ENCODE measurements around the gene TTC21B.

Gene TTC21B

DNA sequence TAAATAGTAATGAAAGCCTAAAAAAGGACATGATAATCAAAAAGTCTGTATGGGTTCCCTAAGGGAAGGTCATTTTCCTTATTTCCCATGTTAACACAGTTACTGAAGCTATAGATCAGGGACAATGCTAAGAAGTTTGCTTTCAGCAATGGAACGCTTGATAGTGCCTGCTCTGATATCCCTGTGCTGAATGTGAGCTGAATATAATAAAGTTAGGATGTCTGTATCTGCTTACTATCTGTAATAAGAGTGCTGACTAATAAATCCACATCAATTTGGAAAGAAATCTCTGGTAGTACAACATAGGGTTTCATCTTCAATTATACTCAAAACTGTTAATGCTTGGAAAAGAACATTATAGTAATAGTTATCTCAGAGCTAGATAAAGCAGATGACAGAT is 25.8 kb downstream of the TTC21B start:
- no peak for DNase-seq (ENCODE audit: low read depth in 2 of 2)
- H3K4me3 ChIP-seq (replicated peaks in 1 of 2; ENCODE audit: low read depth in 2 of 2, low read length in 2 of 2): no peak overlapping the region
- no peak for TF ChIP-seq CTCF (IDR thresholded peaks at IDR 0.05; ENCODE audit: low read depth, low read length)

GRCh38 chr2:165927353-165927752 is 26.2 kb downstream of the TTC21B start:
- H3K4me3 ChIP-seq (replicated peaks in 1 of 2; ENCODE audit: low read depth in 2 of 2, low read length in 2 of 2): no peak overlapping the region
- peak in 1 of 2 donors; percentile 38 for DNase-seq (ENCODE audit: low read depth in 2 of 2)
- TF ChIP-seq CTCF (IDR thresholded peaks at IDR 0.05; ENCODE audit: low read depth, low read length): no peak

DNA sequence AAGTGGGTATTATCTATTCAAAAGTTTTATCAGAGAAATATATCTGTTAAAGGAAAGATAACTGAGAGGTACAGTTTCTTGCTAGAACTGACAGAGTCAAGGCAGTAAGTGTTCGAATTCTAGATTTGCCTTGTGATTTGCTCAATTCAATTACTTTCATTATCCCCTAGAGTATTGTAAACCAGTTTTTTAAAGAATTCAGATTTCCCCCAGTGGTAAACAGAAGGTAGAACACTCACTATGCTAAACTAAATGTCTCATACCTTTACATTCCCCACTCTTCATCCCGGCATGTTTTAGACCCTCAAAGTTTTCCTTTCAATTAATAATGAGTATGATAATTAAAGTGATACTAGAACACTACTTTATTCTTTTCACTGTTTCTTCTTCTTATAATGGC is 28.6 kb downstream of the TTC21B start:
- no peak for DNase-seq (ENCODE audit: low read depth in 2 of 2)
- TF ChIP-seq CTCF (IDR thresholded peaks at IDR 0.05; ENCODE audit: low read depth, low read length): no peak
- no peak overlapping the region for H3K4me3 ChIP-seq (replicated peaks in 1 of 2; ENCODE audit: low read depth in 2 of 2, low read length in 2 of 2)

DNA sequence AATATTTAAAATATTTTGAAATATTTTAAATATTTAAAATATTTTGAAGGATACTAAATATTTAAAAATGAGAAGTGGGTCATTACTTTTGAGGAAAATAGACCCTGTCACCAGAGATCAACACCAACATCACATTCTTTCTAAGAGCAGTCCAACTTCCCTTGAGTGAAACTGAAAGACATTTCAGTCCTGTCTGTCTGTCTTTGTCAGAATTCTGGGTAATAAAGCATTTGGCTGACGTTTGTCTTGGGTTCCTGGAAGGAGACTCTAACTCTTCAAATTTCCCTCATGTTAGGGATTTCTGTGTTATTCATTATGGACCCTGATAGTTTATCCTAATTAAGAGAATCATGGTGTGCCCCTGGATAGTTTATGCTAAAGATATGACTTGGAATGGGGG is 32.8 kb downstream of the TTC21B start:
- H3K4me3 ChIP-seq (replicated peaks in 1 of 2; ENCODE audit: low read depth in 2 of 2, low read length in 2 of 2): no peak overlapping the region
- TF ChIP-seq CTCF (IDR thresholded peaks at IDR 0.05; ENCODE audit: low read depth, low read length): no peak
- DNase-seq (ENCODE audit: low read depth in 2 of 2): no peak

GRCh38 chr2:165913636-165914035 is 39.9 kb downstream of the TTC21B start:
- no peak for DNase-seq (ENCODE audit: low read depth in 2 of 2)
- no peak overlapping the region for H3K4me3 ChIP-seq (replicated peaks in 1 of 2; ENCODE audit: low read depth in 2 of 2, low read length in 2 of 2)
- TF ChIP-seq CTCF (IDR thresholded peaks at IDR 0.05; ENCODE audit: low read depth, low read length): no peak

DNA sequence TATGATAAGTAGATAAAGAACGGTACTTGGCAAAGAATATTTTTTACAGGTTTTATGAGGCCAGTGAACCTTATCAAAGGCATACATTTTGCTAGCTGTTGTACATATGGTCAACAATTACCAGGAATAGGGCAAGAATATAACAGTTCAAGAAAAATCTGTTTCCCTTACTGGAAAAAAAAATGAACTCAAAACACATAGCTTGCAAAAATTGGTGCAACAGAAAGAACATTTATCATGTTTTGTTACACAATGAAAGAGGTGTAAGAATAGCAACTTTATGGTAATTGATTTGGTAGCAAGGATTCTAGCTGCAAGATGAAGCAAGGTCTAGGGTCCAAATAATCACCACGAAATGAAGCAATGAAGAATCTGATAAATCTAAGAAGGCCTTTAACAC is 41.6 kb downstream of the TTC21B start:
- TF ChIP-seq CTCF (IDR thresholded peaks at IDR 0.05; ENCODE audit: low read depth, low read length): no peak
- no peak overlapping the region for H3K4me3 ChIP-seq (replicated peaks in 1 of 2; ENCODE audit: low read depth in 2 of 2, low read length in 2 of 2)
- DNase-seq (ENCODE audit: low read depth in 2 of 2): no peak

- no peak for TF ChIP-seq CTCF (IDR thresholded peaks at IDR 0.05; ENCODE audit: low read depth, low read length)
- H3K4me3 ChIP-seq (replicated peaks in 1 of 2; ENCODE audit: low read depth in 2 of 2, low read length in 2 of 2): no peak overlapping the region
- peak; percentile 5 to 76 for DNase-seq (ENCODE audit: low read depth in 2 of 2)
Observed at GRCh38 chr2:165911231-165911630, 42.3 kb downstream of the TTC21B start.

All from cardiac fibroblast (primary cell).